PC-9 (cell line): Measurements from ENCODE around the gene CAVIN1.

Experiments
- CTCF ChIP-seq: fragments of 200-600 bp; sonication (generic); conservative IDR thresholded peaks from 2 replicates; pipeline ENCODE4 v1.6.1; 2017; ENCODE audit warnings: mixed run types, antibody characterized with exemption, mild to moderate bottlenecking, moderate library complexity
- EZH2 ChIP-seq: fragments of 200-600 bp; sonication (generic); IDR thresholded peaks from 2 replicates; pipeline ENCODE4 v1.8.0; 2017; ENCODE audit warnings: antibody characterized with exemption, low read depth

DNA sequence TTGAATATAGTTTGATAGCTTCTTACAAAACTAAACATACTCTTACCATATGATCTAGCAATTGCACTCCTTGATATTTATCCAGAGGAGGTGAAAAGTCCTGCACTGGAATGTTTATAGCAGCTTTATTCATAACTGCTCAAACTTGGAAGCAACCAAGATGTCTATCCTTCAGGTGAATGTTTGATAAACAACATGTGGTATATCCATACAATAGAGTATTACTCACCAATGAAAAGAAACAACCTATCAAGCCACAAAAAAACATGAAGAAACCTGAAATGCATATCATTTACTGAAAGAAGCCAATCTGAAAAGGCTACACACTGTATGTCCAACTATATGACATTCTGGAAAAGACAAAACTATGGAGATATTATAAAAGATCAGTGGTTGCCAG is 50.9 kb downstream of the CAVIN1 start:
- TF ChIP-seq CTCF, result no peak
- TF ChIP-seq EZH2, result no peak
